GM19468 (cell line): ENCODE data around the gene SNCAIP.
"Not testable (repeated sequence)": the region's sequence is repeated elsewhere in the genome, so short reads cannot be mapped to it uniquely, and the experiment has no call there.

ENCODE experiments used
- ATAC-seq: cut with Tn5 transposase; IDR thresholded peaks from one replicate; pipeline ENCODE4 v1.9.1; 2021; ENCODE audit warnings: mild to moderate bottlenecking, moderate library complexity, moderate number of reproducible peaks; ENCODE audit not compliant: unreplicated experiment; ENCODE audit errors: extremely low read depth

SNCAIP gene

GRCh38 chr5:122484103-122484502, 172.1 kb downstream of the SNCAIP start:
- ATAC-seq = no peak

GRCh38 chr5:122485226-122485625, 173.2 kb downstream of the SNCAIP start:
- no peak for ATAC-seq

- not testable (repeated sequence) for ATAC-seq
These were observed 174.6 kb downstream of the SNCAIP start for GRCh38 chr5:122486616-122487015.

- no peak for ATAC-seq
These were observed 178.7 kb downstream of the SNCAIP start for GRCh38 chr5:122490718-122491117.

- ATAC-seq = no peak
These were observed 180.6 kb downstream of the SNCAIP start for GRCh38 chr5:122492675-122493074.

GRCh38 chr5:122493091-122494021, 181.3 kb downstream of the SNCAIP start:
- ATAC-seq = no peak

- ATAC-seq = no peak
These were observed 182.1 kb downstream of the SNCAIP start for GRCh38 chr5:122494109-122494508.

GRCh38 chr5:122498163-122498562, 186.1 kb downstream of the SNCAIP start:
- no peak for ATAC-seq

- no peak for ATAC-seq
These were observed 187.5 kb downstream of the SNCAIP start for GRCh38 chr5:122499585-122499984.

- ATAC-seq = no peak
These were observed 188.4 kb downstream of the SNCAIP start for GRCh38 chr5:122500245-122501088.

- ATAC-seq = no peak
These were observed 189.0 kb downstream of the SNCAIP start for GRCh38 chr5:122501089-122501435.

GRCh38 chr5:122507045-122507444, 195.0 kb downstream of the SNCAIP start:
- ATAC-seq = no peak

- no peak for ATAC-seq
These were observed 195.5 kb downstream of the SNCAIP start for GRCh38 chr5:122507581-122507980.

- ATAC-seq = no peak
These were observed 196.6 kb downstream of the SNCAIP start for GRCh38 chr5:122508623-122509022.
